Measurements from ENCODE around the gene ATXN7L1.
A peak's percentile ranks its signal among the peaks of the same experiment; 100 is the strongest.
"Not testable (repeated sequence)": the region's sequence is repeated elsewhere in the genome, so short reads cannot be mapped to it uniquely, and the experiment has no call there.

ATXN7L1 gene

DNA sequence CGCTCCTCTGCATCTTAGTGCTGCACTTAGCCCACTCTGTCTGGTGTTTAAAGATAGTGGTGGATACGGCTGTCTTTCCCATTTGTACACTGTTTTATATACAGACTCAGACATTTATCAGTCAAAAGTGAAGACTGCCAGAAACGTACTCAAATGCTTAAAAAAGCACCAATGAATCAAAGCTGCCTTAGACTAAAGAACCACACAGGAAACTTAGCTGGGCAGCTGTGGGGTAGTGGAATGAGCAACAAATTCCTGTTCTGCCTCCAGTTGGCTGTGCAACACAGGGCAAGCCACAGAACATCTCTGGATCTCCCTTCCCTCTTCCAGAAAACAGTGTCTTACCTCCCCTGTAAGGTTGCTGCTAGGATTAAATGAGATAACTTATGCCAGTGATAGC is 76.0 kb downstream of the ATXN7L1 start:
- peak; percentile 45 for DNase-seq

DNA sequence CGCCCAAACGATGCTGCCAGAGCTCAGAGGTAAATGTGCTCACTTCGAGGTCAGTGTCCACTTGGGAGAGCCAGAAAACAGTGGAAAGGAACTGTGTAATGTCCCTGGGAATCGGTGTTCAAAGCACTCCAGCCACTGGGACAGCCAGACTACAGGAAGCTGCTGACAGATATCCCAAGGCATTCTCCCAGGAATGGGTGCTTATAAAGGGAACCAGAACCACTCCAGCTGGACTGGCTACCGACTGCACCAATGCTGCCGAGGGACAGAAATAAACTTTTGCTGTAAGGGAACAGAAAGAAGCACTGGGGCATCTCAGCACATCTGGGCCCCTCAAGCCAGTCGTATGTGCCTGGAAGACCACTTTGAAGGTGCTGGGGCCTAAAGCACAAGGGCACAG is 76.7 kb downstream of the ATXN7L1 start:
- no peak for DNase-seq

DNA sequence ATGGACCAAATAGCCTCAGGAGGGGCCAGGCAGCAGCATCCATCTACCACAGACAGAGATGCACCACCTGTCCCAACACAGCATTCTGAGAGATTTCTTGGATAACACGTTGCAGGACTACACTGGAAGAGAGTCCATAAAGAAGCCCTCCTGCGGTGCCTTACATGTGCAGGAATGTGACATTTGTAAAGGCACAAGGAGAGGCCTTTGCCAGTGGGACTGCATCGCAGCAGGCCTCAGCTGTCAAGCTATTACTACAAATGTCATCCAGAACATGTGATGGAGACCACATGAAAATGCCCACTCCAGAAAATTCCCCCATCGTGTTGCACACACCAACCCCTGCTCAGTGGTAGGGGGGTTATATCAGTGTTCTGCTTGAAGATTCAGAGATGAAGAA is 77.4 kb downstream of the ATXN7L1 start:
- no peak for DNase-seq

DNA sequence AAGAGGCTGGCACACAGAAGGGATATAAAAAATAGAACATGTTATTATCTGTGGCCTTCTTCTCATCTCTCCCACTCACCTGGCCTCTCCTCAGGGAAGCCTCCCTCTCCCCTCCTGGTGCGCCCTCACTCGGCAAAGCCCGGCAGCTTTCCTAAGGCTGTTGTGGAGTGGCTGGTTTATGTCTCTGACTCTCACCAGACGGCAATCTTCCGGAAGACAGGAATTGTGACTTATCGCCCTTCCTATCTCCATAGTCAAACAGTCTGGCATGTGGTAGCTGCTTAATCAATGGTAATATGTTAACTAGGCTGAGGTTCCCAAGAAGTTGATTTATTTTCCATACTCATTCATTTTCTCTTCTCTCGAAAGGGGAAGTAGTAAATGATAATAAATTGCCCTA is 78.7 kb downstream of the ATXN7L1 start:
- DNase-seq, result no peak

- no peak for DNase-seq
Measured at GRCh38 chr7:105796365-105796764, 80.0 kb downstream of the ATXN7L1 start.

DNA sequence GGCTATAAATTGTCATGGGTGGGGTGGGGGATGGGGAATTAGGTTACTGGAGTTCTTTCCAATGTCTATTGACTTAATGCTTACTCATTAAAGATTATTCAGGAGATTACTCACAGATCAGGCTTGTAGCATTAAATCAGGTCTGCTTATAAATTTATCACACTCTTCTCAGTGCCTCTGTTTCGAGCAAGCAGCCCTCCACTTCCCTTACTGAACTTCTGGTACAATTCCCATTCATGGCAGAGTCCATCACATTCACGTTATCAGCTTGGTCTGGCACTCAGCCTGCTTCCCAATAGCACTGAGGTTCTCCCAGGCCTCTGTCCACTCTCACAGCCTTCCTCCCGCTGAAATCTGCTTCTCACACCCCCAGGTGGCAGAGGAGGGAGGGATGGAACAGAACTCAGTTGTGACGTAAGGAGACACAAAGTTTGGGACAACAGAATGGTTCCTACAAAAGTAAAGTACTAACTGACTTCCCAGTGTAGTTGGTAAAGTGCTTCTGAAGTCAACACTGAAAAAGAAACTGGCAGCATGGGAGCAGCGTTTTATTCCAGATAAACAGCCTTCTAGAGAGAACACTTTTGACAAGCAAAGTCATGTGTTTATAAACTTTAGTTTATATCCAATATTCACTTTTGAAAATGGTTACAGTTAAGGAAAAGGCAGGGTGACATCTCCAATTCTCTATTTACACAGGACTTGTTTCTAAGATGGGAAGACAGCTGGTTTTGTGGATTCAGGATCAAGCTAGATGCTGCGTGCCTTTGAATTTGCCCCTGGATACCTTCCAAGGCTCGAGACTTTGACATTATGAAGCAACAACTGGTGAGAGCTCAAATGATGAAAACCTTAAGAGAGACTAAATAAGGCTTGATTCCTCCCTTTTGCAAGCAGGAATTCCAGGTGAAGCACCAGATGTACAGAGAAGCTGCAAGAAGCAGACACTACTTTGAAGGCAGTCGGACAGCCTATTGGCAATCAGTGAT is 81.4 kb downstream of the ATXN7L1 start:
- DNase-seq, result no peak

- DNase-seq, result no peak
Measured at GRCh38 chr7:105792488-105793370, 83.7 kb downstream of the ATXN7L1 start.

DNA sequence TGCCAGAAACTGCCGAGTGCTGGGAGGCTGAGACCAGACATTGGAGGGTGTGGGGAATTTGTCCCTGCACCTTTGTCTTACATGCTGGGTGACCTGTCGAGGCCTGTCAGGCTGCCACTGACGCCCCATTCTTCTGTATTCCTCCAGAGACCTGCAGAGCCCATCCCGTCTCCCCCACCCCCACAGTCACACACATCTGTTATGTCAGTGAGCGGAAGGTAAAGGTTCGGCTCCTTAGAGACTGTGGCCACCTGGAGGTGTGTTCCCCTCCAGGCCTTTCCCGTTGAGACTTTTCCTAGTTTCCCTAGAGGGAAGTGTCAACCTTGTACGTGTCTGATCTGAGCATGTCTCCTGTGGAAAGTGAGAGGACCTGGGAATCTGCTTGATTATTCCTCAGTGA is 84.5 kb downstream of the ATXN7L1 start:
- DNase-seq, result no peak

GRCh38 chr7:105790996-105791395 is 85.4 kb downstream of the ATXN7L1 start:
- DNase-seq, result no peak

- not testable (repeated sequence) for DNase-seq
Measured at GRCh38 chr7:105790452-105790851, 85.9 kb downstream of the ATXN7L1 start.

DNA sequence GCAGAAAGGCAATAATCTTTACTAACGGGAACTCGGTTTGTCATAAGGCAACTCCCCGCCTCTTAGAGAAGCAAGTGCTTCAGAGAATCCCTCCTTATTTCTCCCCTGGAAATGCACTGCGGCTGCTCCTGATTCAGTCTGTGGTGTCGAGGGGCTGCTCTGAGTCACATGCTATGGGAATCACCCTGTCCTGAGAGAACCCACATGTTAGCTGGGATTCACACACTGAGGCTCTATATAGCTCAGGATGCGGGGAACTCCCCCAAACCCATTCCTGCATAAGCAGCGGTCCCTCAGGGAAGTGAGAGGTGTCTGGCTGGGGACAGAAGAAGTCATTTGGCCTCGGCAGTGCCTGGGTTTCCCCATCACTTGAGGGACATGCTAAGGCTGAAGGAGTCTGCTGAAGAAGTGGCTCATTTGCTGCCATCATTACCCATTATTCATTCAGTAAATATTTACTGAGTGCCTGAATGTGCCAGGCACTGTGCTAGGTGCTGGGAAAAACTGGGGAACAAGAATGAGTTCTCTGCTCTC is 87.5 kb downstream of the ATXN7L1 start:
- no peak for DNase-seq

DNA sequence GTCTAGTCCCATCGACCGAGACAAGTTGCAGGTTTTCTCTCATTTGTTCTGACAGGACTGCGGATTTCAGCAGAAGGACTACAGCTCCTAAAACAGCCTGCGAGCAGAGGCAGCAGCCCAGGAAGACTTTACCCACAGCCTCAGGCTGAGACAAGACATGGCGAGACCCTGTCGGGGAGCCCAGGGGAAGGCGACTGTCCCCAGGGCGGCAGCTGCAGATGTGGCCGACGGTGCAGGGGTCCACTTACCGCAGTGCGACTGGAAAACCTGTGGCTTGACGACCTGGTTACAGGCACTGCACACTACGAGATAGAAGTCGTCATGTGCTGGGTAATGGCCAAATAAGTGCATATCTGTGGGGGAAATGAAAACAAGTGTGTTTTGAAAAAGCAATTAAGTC is 88.0 kb downstream of the ATXN7L1 start:
- DNase-seq, result no peak

- no peak for DNase-seq
Measured at GRCh38 chr7:105787793-105788192, 88.6 kb downstream of the ATXN7L1 start.

DNA sequence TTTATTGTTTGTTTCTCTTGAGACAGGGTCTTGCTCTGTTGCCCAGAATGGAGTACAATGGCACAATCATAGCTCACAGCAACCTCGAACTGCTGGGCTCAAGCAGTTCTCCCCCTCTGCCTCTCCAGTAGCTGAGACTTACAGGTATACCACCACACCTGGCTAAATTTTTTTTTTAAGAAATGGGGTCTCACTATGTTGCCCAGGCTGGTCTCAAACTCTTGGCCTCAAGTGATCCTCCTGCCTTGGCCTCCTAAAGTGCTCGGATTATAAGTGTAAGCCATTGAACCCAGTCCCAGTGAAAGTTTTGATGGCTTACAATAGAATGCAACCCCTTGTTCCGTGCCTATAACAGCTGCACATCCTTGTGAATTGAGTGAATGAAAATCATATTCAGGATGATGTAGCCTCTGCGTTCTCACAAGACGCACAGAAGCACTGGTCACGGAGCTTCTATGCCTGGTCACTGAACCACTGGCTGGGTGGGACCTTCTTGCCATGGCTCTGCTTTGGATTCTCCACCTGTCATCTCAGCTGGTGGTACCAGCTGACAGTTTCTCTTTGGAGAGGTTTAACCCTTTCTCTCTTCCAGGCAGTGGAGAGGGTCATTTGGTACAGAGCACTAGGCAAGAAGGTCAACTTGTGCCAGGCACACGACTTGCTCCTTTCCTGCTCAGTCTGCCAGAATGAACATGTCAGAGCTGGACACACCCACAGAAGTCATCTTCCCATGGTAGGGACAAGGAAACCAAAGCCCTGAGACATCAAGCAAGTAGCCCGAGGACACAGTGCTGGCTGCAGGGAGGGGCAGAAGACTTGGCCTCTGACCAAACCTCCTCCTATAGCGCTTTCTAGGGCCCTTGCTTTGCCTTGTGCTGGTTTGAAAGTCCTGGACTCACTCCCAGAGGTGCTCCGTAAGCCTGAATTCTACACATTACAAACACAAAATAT is 89.6 kb downstream of the ATXN7L1 start:
- DNase-seq, result no peak

GRCh38 chr7:105782391-105783042 is 93.9 kb downstream of the ATXN7L1 start:
- DNase-seq, result peak; percentile 69

- no peak for DNase-seq
Measured at GRCh38 chr7:105779856-105780780, 96.3 kb downstream of the ATXN7L1 start.

DNA sequence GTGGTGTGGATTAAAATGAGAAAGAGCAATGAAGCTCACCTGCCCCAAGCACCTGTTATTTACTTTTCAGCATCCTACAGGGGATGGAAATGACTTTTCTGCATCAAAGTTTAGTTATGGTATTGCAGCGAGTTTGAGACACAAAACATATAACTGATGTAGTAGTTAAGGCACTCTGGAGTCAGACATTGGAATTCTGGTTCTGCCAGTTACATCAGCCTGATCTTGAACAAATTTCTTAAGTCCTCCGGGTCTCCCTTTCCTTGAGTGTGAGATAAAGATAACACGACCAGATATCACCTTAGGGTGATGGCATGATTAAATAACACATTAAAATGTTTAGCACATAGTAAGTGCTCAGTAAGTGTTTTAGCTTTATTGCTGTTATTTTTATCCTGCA is 97.4 kb downstream of the ATXN7L1 start:
- DNase-seq, result no peak

GRCh38 chr7:105776986-105777910 is 99.2 kb downstream of the ATXN7L1 start:
- DNase-seq, result no peak

GRCh38 chr7:105776068-105776790 is 100.2 kb downstream of the ATXN7L1 start:
- DNase-seq, result no peak

All from stimulated activated CD4-positive, alpha-beta T cell treated with anti-CD3 and anti-CD28 coated beads, Interleukin-15, amount 100 ng/mL, for 24 hours (primary cell).